ENCODE data around the gene TMEM121.

DNA sequence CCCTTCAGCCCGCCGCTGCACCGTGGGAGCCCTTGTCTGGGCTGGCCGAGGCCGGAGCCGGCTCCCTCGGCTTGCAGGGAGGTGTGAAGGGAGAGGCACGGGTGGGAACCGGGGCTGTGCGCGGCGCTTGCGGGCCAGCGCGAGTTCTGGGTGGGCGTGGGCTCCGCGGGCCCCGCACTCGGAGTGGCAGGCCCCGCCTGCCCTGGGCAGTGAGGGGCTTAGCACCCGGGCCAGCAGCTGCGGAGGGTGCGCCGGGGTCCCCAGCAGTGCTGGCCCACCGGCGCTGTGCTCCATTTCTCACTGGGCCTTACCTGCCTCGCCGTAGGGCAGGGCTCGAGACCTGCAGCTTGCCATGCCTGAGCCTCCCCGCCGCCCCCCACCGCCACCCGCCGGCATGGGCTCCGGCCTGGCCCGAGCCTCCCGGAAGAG, 21.4 kb downstream of the TMEM121 start:
- TF ChIP-seq, protein P1, sequence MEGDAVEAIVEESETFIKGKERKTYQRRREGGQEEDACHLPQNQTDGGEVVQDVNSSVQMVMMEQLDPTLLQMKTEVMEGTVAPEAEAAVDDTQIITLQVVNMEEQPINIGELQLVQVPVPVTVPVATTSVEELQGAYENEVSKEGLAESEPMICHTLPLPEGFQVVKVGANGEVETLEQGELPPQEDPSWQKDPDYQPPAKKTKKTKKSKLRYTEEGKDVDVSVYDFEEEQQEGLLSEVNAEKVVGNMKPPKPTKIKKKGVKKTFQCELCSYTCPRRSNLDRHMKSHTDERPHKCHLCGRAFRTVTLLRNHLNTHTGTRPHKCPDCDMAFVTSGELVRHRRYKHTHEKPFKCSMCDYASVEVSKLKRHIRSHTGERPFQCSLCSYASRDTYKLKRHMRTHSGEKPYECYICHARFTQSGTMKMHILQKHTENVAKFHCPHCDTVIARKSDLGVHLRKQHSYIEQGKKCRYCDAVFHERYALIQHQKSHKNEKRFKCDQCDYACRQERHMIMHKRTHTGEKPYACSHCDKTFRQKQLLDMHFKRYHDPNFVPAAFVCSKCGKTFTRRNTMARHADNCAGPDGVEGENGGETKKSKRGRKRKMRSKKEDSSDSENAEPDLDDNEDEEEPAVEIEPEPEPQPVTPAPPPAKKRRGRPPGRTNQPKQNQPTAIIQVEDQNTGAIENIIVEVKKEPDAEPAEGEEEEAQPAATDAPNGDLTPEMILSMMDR (IDR thresholded peaks at IDR 0.05): no peak
- no peak for TF ChIP-seq POLR2A (IDR thresholded peaks at IDR 0.05)
